Stimulated activated CD8-positive, alpha-beta memory T cell treated with anti-CD3 and anti-CD28 coated beads, Interleukin-4, amount 100 ng/mL, for 48 hours (primary cell): ENCODE data around the gene KRT2.
A peak's percentile ranks its signal among the peaks of the same experiment; 100 is the strongest.

Experiments used
- DNase-seq: peaks from one replicate; pipeline ENCODE4 v3.0.0-alpha.2; 2020

KRT2 gene

GRCh38 chr12:52662093-52662917 is 10.3 kb upstream of the KRT2 start:
- DNase-seq = no peak

GRCh38 chr12:52661668-52662067 is 9.7 kb upstream of the KRT2 start:
- no peak for DNase-seq

GRCh38 chr12:52660934-52661499 is 9.0 kb upstream of the KRT2 start:
- DNase-seq = no peak

GRCh38 chr12:52659951-52660350 is 7.9 kb upstream of the KRT2 start:
- DNase-seq = no peak

- DNase-seq = no peak
Measured at GRCh38 chr12:52659395-52659794, 7.4 kb upstream of the KRT2 start.

GRCh38 chr12:52658196-52658595 is 6.2 kb upstream of the KRT2 start:
- peak; percentile 9 for DNase-seq

GRCh38 chr12:52657250-52657902 is 5.4 kb upstream of the KRT2 start:
- no peak for DNase-seq

- DNase-seq = no peak
Measured at GRCh38 chr12:52656616-52657015, 4.6 kb upstream of the KRT2 start.

GRCh38 chr12:52655720-52656124 is 3.7 kb upstream of the KRT2 start:
- DNase-seq = no peak

- no peak for DNase-seq
Measured at GRCh38 chr12:52655251-52655650, 3.2 kb upstream of the KRT2 start.

- DNase-seq = peak; percentile 18
Measured at GRCh38 chr12:52650520-52651081, 1.4 kb downstream of the KRT2 start.

GRCh38 chr12:52649066-52649465 is 2.9 kb downstream of the KRT2 start:
- DNase-seq = no peak

- peak; percentile 13 for DNase-seq
Measured at GRCh38 chr12:52648012-52648550, 3.9 kb downstream of the KRT2 start.

GRCh38 chr12:52647601-52648000 is 4.4 kb downstream of the KRT2 start:
- peak; percentile 10 for DNase-seq

- peak; percentile 18 for DNase-seq
Measured at GRCh38 chr12:52646613-52647012, 5.4 kb downstream of the KRT2 start.

- peak; percentile 23 for DNase-seq
Measured at GRCh38 chr12:52645982-52646381, 6.0 kb downstream of the KRT2 start.

- peak; percentile 39 for DNase-seq
Measured at GRCh38 chr12:52645120-52645761, 6.8 kb downstream of the KRT2 start.

- DNase-seq = no peak
Measured at GRCh38 chr12:52644078-52644415, 8.0 kb downstream of the KRT2 start.

GRCh38 chr12:52643233-52644077 is 8.6 kb downstream of the KRT2 start:
- DNase-seq = peak; percentile 21

GRCh38 chr12:52641468-52641867 is 10.5 kb downstream of the KRT2 start:
- peak; percentile 23 for DNase-seq

GRCh38 chr12:52637299-52637698 is 14.7 kb downstream of the KRT2 start:
- DNase-seq = no peak
